GM12873 (cell line): Measurements from ENCODE around the gene GPLD1.

Experiments
- TF ChIP-seq, protein P1 (sequence below): IDR thresholded peaks from 2 replicates; pipeline ENCODE4 v1.5.1; 2012; ENCODE audit warnings: low read depth, mild to moderate bottlenecking, moderate library complexity, low read length, control low read depth; ENCODE audit not compliant: insufficient read depth; ENCODE audit errors: missing control alignments

The GPLD1 gene

DNA sequence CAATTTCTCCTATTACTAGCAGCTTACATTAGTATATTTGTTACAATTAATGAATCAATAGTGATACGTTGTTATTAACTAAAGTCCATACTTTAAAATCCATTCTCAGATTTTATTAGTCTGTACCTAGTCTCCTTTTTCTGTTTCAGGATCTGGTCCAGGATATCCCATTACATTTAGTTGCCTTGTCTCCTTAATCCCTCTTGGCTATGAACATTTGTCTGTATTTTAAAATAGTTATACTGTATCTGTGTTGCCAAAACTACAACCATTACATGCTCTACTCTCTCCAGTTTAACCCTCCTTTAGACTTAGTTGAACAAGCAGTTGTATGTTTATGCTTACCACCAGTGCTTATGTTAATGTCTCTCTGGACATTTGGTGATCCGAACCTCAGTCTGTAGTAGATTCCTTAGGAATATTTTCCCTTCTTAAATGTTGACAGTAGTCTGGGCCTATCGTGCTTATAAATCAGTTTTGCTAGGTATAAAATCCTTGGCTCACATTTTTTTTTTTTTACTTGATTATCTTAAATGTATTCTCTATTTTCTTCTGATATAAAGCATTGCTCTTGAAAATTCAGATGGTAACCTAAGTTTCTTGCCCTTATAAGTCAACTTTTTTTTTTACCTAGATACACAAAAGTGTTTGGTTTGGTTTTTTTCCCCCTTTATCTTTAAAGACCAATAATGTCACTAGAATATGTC lies 17.6 kb upstream of the GPLD1 start:
- TF ChIP-seq, protein P1, sequence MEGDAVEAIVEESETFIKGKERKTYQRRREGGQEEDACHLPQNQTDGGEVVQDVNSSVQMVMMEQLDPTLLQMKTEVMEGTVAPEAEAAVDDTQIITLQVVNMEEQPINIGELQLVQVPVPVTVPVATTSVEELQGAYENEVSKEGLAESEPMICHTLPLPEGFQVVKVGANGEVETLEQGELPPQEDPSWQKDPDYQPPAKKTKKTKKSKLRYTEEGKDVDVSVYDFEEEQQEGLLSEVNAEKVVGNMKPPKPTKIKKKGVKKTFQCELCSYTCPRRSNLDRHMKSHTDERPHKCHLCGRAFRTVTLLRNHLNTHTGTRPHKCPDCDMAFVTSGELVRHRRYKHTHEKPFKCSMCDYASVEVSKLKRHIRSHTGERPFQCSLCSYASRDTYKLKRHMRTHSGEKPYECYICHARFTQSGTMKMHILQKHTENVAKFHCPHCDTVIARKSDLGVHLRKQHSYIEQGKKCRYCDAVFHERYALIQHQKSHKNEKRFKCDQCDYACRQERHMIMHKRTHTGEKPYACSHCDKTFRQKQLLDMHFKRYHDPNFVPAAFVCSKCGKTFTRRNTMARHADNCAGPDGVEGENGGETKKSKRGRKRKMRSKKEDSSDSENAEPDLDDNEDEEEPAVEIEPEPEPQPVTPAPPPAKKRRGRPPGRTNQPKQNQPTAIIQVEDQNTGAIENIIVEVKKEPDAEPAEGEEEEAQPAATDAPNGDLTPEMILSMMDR = no peak

DNA sequence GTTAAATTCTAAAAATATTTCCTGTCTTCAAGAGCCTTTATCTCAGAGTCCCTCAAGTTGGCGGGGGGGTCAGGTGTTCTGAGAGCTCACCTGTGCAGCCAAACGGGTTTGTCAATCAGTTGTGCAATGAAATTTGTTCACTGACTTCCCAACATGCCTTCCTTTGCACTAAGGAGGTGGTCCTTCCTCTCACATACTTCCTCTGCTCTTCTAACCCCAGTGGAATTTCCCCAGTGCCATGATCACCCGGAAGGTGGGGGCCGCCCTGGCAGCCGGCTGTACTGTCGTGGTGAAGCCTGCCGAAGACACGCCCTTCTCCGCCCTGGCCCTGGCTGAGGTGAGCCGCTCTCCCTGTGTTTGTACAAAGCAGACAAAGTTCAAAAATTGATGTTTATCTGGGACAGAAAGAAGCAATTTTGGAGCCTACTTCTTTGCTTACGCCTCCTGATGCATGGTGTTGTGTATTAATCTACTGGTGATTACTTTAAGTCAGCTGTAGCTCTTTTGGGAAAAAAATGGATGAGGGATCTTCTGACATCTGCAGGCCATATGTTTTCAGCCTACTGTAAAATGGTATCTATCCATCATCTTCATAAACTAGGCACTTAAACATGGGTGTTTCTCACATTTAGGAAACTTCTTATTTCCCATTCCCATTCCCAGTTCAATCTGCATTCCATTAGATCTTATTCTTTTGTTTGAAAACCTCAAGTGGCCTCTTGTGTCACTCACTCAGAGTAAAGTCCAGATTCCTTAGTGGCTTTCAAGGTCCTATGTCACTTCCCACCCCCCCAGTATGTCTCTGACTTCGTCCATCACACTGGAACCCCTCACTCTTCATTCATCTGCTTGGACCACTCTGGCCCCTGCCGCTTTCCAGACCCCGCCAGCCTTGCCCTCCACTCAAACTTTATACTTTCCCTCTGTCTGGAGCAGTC lies 15.5 kb upstream of the GPLD1 start:
- TF ChIP-seq, protein P1 = no peak

DNA sequence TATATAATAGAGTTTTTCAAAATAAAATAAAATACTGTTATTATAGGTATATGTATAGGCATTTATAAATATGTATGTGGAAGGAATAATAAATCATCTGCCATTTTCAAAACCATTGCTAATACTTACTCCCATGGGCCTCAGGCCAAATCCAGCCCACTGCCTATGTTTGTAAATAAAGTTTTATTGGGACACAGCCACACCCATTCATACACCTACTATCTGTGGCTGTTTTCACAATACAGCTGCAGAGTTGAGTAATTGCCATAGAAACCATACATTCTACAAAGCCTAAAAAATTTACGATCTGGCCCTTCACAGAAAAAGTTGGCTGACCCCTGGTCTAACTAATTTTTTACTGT lies 14.9 kb upstream of the GPLD1 start:
- TF ChIP-seq, protein P1 = no peak

DNA sequence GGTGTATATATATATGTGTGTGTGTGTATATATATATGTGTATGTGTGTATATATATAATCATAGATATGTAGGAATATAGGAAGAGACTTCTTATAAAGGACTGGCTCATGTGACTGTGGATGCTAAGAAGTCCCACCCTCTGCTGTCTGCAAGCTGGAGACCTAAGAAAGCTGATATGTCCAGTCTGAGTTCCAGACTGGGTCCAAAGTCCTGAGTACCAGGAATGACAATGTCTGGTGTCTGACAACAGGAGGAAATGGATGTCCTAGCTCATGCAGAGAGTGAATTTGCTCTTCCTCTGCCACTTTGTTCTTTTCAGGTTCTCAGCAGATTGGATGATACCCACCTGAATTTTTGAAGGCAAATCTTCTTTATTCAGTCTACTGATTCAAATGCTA lies 12.5 kb upstream of the GPLD1 start:
- TF ChIP-seq, protein P1 = no peak

DNA sequence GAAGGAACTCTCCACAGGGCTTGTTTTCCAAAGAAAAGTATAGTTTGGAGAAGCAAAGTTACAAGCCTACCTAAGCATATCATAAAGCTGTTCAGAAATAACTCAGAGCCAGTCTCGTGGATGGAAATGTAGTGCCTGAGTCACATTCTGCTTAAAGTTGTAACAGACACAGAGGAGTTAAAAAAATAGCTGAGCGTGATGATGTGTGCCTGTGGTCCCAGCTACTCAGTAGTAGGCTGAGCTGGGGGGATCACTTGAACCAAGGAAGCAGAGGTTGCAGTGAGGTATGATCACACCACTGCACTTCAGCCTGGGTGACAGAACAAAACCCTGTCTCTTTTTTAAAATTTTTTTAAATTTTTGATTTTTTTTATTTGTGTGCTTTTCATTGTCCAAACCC lies 12.0 kb upstream of the GPLD1 start:
- TF ChIP-seq, protein P1 = no peak

DNA sequence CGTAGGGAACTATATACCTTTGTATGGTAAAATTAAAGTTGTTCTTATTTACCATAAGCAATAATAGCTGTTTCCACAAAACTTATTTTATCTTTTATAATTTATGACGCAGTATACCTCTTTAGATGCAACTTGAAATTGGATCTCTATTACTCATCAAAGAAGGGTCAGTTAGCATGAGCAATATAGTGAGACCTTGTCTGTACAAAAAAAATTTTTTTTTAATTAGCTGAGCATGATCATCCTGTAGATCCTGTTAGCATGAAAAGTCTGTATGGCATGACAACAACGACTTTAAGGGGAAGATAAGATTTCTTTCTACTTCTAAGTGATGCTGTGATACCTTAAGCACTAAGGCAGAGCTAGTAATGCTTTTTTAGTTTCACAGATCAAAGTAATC lies 11.3 kb upstream of the GPLD1 start:
- TF ChIP-seq, protein P1 = no peak

DNA sequence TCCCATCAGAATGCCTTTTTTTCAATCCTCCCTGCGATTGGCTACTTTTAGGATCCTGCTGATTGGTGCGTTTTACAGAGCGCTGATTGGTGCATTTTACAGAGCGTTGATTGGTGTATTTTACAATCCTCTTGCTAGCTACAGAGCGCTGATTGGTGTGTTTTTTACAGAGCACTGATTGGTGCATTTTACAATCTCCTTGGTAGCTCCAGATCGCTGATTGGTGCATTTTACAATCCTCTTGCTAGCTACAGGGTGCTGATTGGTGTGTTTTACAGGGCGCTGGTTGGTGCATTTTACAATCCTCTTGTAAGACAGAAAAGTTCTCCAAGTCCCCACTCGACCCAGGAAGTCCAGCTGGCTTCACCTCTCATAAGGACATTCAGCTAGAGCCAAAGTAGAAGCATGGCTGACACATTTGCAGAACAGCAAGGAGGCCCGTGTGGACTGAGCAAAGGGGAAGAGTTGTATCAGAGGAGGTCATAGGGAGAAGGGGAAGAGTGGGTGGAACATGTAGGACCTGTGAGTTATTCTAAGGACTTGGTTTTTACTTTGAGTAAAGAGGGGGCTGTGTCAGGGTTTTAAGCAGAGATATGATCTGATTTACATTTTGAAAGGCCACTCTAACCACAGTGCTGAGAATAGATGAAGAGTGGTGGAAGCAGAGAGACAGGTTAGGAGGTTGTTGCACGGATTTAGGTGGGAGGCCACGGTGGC lies 8.0 kb upstream of the GPLD1 start:
- TF ChIP-seq, protein P1 = no peak
